CD4-positive, alpha-beta T cell treated with Interleukin-21 for 1 hour (primary cell): ENCODE data around the gene LSM2.
"Not testable (repeated sequence)": the region's sequence is repeated elsewhere in the genome, so short reads cannot be mapped to it uniquely, and the experiment has no call there.

Experiments
- DNase-seq: peaks from one replicate; pipeline ENCODE4 v3.0.0-alpha.2; 2020

LSM2 gene

GRCh38 chr6:31806470-31807272, at the start of gene LSM2:
Gene LSM2 (minus strand): TSS chr6:31806966. CDS start chr6:31806757, 209 bp downstream.
- peak; percentile 97 for DNase-seq

- DNase-seq = not testable (repeated sequence)
Measured at GRCh38 chr6:31851980-31852718, 45.4 kb upstream of the LSM2 start.

GRCh38 chr6:31851485-31851832, 44.7 kb upstream of the LSM2 start:
- DNase-seq = no peak

- no peak for DNase-seq
Measured at GRCh38 chr6:31850765-31851484, 44.2 kb upstream of the LSM2 start.

GRCh38 chr6:31847276-31847978, 40.7 kb upstream of the LSM2 start:
- no peak for DNase-seq

- no peak for DNase-seq
Measured at GRCh38 chr6:31844507-31844906, 37.7 kb upstream of the LSM2 start.

GRCh38 chr6:31842053-31842452, 35.3 kb upstream of the LSM2 start:
- DNase-seq = no peak

- not testable (repeated sequence) for DNase-seq
Measured at GRCh38 chr6:31839779-31840126, 33.0 kb upstream of the LSM2 start.

GRCh38 chr6:31838968-31839367, 32.2 kb upstream of the LSM2 start:
- no peak for DNase-seq

- not testable (repeated sequence) for DNase-seq
Measured at GRCh38 chr6:31838114-31838553, 31.4 kb upstream of the LSM2 start.

GRCh38 chr6:31837369-31838113, 30.8 kb upstream of the LSM2 start:
- DNase-seq = no peak

- no peak for DNase-seq
Measured at GRCh38 chr6:31836474-31837368, 30.0 kb upstream of the LSM2 start.

GRCh38 chr6:31836047-31836473, 29.3 kb upstream of the LSM2 start:
- no peak for DNase-seq

GRCh38 chr6:31834367-31835250, 27.8 kb upstream of the LSM2 start:
- peak; percentile 85 for DNase-seq

GRCh38 chr6:31831350-31832215, 24.8 kb upstream of the LSM2 start:
- DNase-seq = no peak

GRCh38 chr6:31830886-31831335, 24.1 kb upstream of the LSM2 start:
- DNase-seq = no peak

GRCh38 chr6:31829633-31830283, 23.0 kb upstream of the LSM2 start:
- DNase-seq = peak; percentile 68
